Stimulated activated CD8-positive, alpha-beta memory T cell treated with anti-CD3 and anti-CD28 coated beads, Interleukin-7, amount 100 ng/mL, for 1 hour (primary cell): ENCODE data around the gene CD33.
"Not testable (repeated sequence)": the region's sequence is repeated elsewhere in the genome, so short reads cannot be mapped to it uniquely, and the experiment has no call there.

ENCODE experiments used
- DNase-seq, 2 donors: peaks; one replicate each; pipeline ENCODE4 v3.0.0-alpha.2; 2020; ENCODE audit warnings: low read depth in 2 of 2

Gene CD33

DNA sequence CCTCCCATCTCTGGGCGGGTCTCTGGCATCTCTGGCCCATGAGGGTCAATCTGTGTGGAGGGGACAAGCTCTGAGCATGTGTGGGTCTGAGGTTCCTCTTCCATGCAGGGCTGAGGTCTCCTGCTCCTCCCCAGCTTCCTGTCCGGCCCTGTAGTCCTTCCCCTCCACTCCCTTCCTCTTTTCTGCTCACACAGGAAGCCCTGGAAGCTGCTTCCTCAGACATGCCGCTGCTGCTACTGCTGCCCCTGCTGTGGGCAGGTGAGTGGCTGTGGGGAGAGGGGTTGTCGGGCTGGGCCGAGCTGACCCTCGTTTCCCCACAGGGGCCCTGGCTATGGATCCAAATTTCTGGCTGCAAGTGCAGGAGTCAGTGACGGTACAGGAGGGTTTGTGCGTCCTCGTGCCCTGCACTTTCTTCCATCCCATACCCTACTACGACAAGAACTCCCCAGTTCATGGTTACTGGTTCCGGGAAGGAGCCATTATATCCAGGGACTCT is at the start of gene CD33:
CD33 (plus strand) TSS at position 183 of the 496 bp plus-strand sequence; CDS start at position 222, 39 bp downstream.
- DNase-seq: not testable (repeated sequence)

DNA sequence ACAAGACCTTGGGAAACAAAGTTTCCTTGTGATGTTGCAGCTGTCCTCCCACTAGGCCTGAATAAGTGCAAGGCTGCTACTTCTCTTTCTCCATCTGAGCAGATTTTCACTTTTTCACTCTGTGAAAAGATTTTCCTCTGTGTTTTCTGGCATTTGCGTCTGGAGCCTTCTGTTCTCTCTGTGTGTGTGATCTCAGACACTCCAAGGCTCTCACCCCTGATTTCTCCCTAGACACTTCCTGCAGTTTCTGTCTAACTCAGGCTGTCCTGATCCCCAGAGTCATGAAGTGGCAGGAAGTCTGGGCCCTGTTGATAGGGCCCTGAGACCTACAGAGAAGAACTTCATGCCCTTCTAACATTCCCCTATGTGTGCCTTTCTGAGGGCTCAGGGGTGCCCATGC is 45.6 kb upstream of the CD33 start:
- DNase-seq: no peak

DNA sequence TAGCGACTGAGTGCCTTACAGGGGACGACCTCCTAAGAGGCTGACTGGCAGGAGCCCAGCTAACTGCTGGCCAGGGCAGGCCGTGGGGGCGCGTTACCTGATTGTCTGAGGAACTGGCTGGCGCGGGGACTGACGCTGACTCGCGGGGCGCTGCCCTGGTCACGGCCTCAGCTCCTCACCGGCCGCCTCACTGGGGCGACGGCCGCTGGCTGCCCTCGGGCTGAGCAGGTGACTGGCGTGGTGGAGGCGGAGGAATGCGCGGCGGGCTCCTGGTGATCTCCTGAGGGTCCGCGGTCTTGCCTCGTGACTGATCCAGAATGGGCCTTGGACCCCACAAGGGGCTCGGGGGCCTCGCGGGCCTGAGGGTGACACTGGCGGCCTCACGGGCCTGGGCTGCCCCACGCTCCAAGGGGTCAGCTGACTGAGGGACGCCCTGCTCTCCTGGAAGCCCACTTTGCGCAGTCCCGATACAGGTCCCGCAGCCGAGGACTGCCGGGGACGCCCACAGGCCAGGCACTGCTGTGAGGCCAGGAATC is 43.4 kb upstream of the CD33 start:
- DNase-seq: no peak

DNA sequence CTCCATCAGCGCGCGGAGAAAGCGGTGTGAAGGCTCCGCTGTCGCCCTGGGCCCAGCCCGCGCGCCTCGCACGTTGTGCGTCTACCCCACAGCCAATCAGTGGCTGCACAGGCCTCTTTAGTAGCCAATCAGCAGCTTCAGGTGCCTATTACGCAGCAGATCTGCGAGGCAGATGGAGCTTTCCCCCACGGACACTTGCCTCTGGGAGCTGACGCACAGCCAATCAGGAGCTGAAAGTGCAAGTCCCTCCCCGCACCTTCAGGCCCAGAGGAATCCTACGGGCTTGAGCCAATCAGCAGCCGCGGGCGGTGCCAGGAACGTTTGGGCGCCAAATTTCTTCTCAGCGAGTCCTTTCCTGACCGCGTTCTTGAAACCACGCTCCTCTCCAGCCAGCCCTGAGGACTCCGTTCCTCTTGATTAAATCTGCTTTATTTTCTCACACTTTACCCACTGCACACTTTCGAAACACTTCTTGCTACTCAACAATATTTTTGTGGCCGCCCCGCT is 42.9 kb upstream of the CD33 start:
- no peak for DNase-seq

DNA sequence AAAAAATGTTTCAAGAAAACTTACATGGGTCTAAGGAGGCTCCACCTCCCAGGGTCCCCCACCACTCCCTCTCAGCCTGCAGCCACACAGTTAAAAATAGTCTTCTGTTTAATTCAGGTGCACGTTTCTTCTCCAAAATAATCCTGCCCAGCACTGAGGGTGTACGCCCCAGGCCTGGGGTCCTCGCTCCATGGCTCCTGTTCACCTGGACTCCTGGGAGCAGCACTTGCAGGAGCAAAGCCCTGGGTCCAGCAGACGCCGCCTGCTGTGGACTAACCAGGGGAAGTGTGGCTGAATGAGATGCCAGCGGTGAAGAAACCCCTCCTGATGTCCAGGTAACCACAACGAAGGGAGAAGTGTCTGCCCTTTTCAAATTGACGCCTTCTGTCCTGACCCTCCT is 41.3 kb upstream of the CD33 start:
- DNase-seq: no peak

DNA sequence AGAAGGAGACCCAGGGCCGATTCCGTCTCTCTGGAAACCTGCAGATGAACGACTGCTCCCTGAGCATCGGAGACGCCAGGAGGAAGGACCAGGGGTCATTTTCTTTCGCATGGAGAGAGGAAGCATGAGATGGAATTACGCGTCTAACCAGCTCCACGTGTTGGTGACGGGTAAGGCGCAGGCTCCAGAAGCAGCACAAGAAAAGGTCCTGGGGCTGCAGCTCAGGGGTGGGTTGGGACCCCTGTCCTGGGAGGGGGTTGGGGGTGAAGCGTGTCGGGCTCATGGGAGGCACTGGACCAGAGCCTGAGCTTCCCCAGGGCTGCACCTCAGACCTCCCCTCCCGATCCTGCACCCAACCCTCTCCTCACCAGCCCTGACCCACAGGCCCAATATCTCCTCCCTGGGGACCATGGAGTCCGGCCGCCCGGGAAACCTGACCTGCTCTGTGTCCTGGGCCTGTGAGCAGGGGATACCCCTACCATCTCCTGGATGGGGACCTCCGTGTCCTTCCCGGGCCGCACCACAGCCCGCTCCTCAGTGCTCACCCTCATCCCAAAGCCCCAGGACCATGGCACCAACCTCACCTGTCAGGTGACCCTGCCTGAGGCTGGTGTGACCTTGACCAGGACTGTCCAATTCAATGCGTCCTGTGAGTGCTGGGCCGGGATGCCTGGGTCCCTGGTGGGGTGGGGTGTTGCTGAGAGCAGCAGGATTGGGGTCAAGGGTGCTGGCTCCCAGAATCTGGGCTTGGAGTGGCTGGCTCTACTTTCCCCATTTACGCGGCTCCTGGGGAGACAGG is 39.6 kb upstream of the CD33 start:
- DNase-seq: no peak

DNA sequence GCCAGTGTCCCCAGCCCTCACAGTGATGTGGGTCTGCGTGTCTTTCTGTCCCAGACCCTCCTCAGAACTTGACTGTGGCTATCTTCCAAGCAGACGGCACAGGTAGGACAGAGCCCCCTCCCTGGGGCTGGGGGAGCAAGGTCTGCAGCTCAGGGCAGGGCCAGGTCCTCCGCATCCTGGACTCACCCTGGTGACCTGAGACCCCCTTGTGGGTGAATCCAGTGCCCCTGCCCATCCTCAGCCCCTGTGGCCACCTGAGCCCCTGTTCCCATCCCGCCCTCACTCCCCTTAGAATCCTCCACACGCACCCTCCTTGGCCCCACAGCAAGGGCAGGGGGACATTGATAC is 39.0 kb upstream of the CD33 start:
- DNase-seq: no peak

DNA sequence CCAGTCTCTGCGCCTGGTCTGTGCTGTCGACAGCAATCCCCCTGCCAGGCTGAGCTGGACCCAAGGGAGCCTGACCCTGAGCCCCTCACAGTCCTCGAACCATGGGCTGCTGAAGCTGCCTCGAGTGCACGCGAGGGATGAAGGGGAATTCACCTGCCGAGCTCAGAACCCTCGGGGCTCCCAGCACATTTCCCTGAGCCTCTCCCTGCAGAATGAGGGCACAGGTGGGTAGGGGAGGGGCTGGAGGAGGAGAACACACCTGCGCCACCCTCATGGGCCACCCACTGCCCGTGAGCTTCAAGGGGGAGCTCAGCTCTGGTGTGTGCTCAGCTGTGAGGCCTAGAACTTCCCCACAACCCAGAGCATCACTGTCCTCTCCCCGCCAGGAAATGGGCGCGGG is 38.6 kb upstream of the CD33 start:
- DNase-seq: no peak

DNA sequence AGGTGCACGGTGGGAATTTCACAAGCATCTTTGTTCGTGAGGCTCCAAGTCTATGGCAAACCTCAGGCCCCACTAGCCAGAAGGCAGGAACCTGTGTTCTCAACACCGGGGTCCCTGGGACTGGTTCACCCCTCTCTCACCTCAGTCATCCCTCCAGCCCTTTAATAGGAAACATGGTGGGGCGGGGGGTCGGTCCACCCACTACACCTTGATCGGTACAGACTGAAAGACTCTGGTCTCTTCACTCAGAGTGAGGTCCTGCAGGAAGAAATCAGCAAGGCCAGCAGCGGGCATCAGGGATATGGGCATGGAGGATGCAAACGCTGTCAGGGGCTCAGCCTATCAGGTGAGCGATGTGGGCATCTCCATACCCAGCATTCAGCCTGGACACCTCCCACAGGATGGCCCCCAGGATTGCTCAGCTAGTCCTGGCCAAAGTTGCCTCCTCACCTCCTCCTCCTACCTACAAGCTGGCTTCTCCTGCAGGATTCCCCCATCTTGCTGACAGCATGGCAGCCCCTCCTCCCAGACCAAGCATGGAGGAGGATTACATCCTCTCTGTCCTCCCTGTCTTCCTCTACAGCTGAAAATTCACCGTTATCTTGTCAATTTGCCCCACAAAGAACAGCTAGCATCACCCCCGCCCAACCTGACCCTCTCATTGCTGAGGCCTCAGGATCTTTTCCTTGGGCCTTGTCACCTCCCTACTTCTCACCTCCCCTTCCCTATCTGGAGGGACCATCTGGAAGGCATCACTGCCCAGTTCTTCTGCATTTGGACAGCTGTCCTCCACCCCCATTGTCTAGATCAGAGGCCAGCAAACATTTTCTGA is 37.3 kb upstream of the CD33 start:
- no peak for DNase-seq

DNA sequence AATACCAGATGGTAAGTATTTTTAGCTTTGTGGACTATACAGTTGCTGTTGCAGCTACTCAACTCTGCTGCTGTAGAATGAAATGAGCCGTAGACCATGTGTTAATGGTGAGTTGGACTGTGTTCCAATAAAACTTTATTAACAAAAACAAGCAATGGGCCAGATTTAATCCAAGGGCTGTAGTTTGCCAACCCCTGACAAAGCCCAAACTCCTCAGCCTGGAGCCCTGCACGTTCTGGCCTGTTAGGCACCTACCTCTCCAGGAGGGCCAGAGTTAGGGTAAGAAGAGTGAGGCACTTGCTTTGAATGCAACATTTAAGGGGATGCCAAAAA is 36.7 kb upstream of the CD33 start:
- no peak for DNase-seq

DNA sequence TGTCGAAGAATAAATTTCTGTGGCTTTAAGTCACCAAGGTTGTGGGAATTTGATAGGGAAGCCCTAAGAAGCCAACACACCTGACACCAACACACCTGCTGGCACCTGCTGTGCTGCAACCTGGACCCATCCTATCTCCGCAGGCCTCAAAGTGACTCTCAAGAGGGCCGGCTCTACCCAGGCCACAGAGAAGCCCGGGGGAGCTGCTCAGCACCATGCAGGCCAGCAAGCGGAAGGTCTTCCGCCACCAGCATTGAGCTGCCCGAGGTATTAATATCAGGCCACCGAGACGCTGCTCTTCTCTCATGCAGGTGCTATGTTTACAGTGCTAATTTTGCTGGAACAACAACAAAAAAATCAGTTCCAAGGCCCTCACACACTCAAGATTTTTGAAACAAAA is 32.2 kb upstream of the CD33 start:
- DNase-seq: no peak

DNA sequence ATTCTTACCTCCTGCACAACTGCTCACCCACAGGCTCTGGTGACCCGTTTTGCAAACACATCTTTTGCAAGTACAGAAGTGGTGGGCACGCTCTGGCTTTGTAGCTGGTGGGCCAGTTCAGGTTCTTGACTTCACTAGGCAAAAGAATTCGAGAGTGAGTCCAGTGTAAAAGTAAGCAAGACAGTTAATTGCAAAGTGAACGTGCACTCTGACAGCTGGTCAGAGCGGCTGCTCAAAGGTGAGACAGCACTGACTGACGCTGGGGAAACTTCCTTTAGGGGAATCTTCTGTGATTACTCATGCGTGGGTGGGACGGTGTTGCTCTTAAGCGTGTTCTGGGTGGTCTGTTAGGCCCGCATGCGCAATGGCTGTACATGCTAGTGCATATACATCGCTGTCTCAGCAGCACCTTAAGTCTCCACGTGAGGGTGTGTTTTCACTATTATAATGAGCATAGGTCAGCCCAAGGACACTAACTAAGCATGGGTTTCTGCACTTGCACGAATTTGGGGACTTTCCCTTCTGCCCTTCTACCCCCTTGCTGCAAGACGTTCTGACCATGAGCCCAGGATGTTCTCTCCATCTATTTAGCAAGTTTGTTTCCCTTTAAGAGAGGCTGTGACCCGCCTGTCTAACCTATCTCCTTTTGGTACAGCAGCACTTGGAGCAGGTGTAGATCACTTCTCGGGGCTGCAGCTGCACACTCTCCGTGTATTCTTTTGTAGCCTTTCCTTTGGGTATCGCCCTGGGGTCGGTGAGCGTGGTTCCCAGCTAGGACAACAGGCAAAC is 30.2 kb upstream of the CD33 start:
- DNase-seq: no peak

DNA sequence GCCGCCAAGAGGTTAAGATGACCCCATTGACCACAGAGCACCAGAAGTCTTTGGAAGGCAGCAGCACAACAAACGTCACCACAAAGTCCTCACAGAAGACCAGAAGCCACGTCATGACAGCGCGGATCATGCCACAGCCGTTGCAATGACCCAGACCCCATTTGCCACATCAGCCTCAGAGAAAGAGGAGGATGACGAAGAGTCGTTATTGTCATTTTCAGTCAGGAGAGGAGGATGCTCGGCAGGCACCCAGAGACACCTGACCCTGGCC is 29.6 kb upstream of the CD33 start:
- no peak for DNase-seq

DNA sequence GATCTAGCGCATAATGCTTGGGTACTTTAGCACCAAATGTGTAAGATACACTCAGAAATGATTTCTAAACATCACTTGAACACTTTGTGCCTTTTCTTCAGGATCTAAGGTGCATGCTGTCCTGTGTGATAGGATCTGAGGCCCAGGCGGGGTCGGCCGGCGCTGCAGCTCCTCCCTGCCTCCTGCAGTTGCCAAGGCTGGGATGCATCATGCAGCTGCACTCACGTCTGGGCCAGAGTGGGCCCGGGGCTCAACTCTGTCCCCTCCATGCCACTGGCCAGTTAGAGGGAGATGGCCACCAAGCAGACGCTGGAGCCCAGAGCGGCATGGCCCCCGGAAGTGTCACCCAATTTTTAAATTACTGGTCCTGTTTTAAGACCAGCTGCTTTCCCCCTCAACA is 29.3 kb upstream of the CD33 start:
- DNase-seq: no peak

DNA sequence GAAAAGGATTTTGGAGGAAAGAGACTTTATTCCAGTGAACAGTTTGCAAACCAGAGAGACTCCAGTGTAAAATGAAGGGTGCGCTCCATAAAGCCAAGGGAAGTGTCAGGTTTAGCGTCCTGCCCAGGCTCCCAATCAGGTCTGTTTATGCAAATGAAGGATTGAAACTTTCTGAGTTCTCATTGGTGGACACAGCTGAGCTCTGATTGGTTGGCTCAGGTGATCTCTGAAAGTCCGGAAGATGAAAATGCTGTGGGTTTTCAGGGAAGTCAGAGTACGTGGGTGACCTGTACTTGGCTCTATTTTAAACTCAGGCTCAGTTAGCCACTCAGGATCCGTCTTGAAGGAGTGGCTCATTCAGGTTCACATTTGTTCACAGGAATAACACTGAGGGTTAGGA is 28.7 kb upstream of the CD33 start:
- no peak for DNase-seq

DNA sequence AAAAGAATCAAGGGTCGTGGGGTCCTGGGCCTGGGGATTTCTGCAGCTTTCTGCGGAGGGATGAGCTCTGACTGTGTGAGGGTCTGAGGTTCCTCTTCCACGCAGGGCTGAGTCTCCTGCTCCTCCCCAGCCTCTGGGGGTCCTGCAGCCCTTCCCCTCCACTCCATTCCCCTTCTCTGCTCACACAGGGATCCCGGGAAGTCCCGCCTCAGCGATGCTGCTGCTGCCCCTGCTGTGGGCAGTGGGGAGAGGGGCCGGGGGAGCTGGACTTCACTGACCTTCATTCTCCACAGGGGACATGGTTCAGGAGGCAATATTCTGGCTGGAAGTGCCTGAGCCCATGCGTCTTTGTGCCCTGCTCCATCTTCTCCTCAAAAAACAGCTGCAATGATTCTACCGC is 26.2 kb upstream of the CD33 start:
- DNase-seq: no peak

DNA sequence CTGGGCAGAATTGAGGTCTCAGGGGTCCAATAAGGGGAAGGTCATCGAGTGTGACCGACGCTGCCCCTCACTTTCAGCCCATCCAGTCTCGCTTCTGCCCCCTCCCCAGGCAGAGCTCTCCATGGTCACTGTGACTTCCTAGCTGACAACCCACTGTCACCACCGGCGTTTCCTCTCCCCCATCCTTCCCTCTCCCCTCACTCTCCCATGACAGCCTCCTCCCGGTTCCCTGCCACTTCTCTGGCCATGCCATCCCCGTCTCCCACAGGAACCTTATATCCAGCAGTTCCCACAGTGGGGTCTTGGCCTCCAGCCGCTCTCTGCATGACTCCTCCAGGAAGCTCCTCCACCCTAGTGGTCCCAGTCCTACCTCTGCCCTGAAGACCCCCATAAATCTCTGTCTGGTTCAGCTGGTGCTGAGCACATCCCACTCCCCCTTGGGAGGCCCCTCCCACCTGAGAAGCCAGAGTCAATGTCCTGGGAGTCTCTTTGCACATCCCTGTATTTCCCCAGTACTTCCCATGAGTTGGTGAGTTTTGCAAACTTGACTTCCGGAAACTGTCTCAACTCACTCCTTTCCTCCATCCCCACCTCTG is 24.7 kb upstream of the CD33 start:
- no peak for DNase-seq

DNA sequence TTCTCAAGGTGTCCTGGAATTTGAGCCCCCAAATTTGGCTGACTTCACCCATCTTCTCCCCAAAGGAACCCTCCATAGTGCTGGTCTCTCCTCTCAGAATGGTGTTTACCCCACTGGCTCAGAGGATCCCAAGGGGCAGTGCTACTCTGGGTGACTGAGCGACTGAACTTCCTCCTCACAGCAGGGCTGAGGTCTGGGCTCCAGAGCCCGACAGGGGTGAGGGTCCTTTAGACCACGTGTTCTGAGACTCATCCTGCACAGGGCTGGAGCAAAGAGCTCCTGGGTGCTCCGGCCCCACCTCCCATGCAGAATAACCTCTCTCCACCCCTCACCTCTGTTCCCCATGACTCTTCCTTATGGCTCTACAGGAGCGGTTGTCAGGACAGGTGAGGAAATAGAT is 23.2 kb upstream of the CD33 start:
- DNase-seq: no peak

DNA sequence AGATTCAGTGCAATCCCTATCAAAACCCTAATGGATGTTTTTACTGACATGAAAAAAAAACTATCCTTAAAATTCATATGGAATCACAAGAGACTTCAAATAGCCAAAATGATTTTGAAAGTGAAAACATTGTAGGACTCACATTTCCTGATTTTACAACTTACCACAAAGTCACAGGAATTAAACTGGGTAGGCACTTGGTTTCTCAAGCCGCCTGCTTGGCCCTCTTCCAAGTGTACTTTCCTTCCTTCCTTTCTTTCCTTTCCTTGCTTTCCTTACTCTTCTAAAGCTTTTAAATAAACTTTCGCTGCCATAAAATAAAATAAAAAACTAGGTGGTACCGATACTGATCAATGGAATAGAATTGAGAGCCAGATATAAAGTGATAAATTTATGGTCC is 21.0 kb upstream of the CD33 start:
- DNase-seq: no peak

DNA sequence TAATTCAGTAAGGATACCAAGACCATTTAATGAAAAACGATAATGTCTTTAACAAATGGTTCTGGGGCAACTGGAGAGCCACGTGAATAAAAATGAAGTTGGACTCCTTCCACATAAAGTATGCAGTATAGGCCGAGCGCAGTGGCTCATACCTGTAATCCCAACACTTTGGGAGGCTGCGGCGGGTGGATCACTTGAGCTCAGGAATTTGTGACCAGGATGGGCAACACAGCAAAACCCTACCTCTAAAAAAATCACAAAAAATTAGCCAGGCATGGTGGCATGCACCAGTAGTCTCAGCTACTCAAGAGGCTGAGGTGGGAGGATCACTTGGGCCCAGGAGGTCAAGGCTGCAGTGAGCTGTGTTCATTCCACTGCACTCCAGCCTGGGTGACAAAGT is 20.6 kb upstream of the CD33 start:
- DNase-seq: no peak

DNA sequence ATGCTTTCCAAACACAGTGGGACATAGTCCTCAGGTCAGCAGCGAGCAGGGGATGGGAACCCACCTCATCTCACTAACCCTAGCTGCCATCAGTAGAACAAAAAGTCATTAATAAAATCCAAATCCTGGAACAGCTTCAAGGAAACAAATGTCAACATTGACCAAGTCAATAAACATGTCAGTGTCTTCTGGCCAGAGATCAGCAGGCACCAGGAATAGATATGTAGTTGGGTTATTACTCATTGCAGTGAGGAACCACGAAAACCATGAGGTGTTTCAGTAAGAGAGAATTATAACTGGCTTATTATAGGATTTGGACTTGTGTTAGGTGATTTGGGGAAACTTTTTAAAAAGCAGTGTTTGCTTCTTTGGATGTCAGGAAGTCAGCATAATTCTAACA is 17.1 kb upstream of the CD33 start:
- no peak for DNase-seq
